Adrenal gland (tissue), 5 donors: ENCODE results near the gene PTGIR.

Experiments
- CTCF ChIP-seq, 6 experiments: fragments of 450-650 bp in 4 of 6; fragments of 200-600 bp in 2 of 6; sonication (generic) in 1 of 6; IDR thresholded peaks; 1 replicate in 5 of 6; 2 replicates in 1 of 6; pipeline versions ENCODE4 v1.5.1 to v1.8.0; 2016 to 2021; ENCODE audit warnings: antibody characterized with exemption in 6 of 6, mild to moderate bottlenecking in 2 of 6, moderate library complexity in 1 of 6
- POLR2A ChIP-seq, 2 donors: fragments of 450-650 bp; IDR thresholded peaks; one replicate each; pipeline ENCODE4 v1.6.1; 2017; ENCODE audit warnings: antibody characterized with exemption in 2 of 2, mild to moderate bottlenecking in 2 of 2, moderate library complexity in 1 of 2
- donor health status: DM: no; HTN: no; CAD: no.

GRCh38 chr19:46623915-46624502 is 880 bp downstream of the PTGIR start:
- no peak for TF ChIP-seq CTCF (IDR thresholded peaks at IDR 0.05)
- TF ChIP-seq POLR2A (IDR thresholded peaks at IDR 0.05): no peak
